Measurements from ENCODE around the gene BARHL1.

Gene BARHL1

DNA sequence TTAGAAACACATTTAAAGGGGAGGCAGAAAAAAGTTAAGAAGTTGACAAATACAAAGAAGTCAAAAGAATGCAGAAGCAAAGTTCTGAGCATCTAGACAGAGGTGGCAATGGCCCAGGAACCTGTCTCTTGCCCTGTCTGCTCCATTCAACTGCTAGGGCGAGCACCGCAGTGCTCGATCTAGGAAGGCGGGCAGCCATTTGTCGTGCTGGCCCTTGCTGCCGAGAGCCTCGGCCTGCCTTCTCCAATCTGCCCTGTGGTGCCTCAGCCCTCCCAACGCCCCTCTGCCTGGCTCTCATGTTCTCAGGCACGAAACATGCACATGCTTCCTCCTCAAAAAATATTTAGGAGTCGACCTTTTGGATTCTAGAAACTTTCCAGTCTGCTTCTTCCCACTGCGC is 45.2 kb downstream of the BARHL1 start:
- H3K4me3 ChIP-seq, result no peak overlapping the region
- DNase-seq (ENCODE audit: low spot score), result no peak
- TF ChIP-seq, protein P1, sequence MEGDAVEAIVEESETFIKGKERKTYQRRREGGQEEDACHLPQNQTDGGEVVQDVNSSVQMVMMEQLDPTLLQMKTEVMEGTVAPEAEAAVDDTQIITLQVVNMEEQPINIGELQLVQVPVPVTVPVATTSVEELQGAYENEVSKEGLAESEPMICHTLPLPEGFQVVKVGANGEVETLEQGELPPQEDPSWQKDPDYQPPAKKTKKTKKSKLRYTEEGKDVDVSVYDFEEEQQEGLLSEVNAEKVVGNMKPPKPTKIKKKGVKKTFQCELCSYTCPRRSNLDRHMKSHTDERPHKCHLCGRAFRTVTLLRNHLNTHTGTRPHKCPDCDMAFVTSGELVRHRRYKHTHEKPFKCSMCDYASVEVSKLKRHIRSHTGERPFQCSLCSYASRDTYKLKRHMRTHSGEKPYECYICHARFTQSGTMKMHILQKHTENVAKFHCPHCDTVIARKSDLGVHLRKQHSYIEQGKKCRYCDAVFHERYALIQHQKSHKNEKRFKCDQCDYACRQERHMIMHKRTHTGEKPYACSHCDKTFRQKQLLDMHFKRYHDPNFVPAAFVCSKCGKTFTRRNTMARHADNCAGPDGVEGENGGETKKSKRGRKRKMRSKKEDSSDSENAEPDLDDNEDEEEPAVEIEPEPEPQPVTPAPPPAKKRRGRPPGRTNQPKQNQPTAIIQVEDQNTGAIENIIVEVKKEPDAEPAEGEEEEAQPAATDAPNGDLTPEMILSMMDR (IDR thresholded peaks at IDR 0.05), result no peak
- H3K27ac ChIP-seq, result no peak overlapping the region

GRCh38 chr9:132628746-132629145 is 46.3 kb downstream of the BARHL1 start:
- no peak for DNase-seq (ENCODE audit: low spot score)
- TF ChIP-seq, protein P1 (IDR thresholded peaks at IDR 0.05), result no peak
- Histone ChIP-seq H3K4me3 (no peak overlapping the region), H3K27ac (no peak overlapping the region)

GRCh38 chr9:132630116-132630515 is 47.7 kb downstream of the BARHL1 start:
- no peak overlapping the region for H3K27ac ChIP-seq
- TF ChIP-seq, protein P1 (IDR thresholded peaks at IDR 0.05), result no peak
- no peak overlapping the region for H3K4me3 ChIP-seq
- DNase-seq (ENCODE audit: low spot score), result no peak

GRCh38 chr9:132630811-132631210 is 48.4 kb downstream of the BARHL1 start:
- Histone ChIP-seq H3K27ac (no peak overlapping the region), H3K4me3 (no peak overlapping the region)
- TF ChIP-seq, protein P1 (IDR thresholded peaks at IDR 0.05), result no peak
- DNase-seq (ENCODE audit: low spot score), result no peak

- no peak for DNase-seq (ENCODE audit: low spot score)
- H3K4me3 ChIP-seq, result no peak overlapping the region
- no peak overlapping the region for H3K27ac ChIP-seq
- TF ChIP-seq, protein P1 (IDR thresholded peaks at IDR 0.05), result no peak
Observed at GRCh38 chr9:132631280-132631679, 48.9 kb downstream of the BARHL1 start.

GRCh38 chr9:132631685-132632084 is 49.3 kb downstream of the BARHL1 start:
- no peak for DNase-seq (ENCODE audit: low spot score)
- no peak overlapping the region for H3K4me3 ChIP-seq
- TF ChIP-seq, protein P1 (IDR thresholded peaks at IDR 0.05), result no peak
- H3K27ac ChIP-seq, result no peak overlapping the region

DNA sequence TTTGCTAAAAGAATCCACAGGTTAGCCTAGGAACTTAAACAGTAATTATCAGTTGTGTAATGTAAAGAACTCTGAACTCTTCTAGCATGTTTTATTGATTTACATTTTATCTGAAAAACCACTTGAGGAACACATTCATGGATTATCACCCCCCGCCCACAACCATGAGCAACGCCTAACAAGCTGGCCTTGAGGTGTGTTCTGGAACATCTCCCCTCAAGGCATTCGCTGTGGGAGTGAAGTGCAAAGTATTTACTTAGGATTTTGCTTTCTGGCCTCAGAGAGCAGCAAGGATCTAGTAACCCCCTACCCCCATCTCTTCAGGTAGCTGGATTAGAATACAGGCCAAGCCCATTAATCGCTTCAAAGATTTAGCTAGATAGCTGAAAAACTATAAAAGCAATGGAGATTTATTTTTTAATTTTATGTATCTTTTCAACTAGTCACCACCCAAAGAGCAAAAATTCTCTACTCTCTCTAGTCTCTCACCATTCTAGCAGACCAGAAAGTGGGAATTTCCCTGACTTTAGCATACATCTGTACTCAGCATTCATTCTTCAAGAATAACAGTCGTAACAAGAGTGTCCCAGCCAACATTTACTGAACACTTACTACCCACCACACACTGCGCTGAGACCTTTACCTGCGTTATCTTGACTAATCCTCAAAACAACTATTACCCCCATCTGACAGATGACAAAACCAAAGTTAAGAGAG is 50.2 kb downstream of the BARHL1 start:
- DNase-seq (ENCODE audit: low spot score), result no peak
- H3K27ac ChIP-seq, result no peak overlapping the region
- TF ChIP-seq, protein P1 (IDR thresholded peaks at IDR 0.05), result no peak
- no peak overlapping the region for H3K4me3 ChIP-seq

All from coronary artery (tissue), 2 donors.